H9 (cell line): ENCODE results near the gene PAK1. TPM values are rescaled to one million over a fixed set of nuclear protein-coding genes. Genes with fewer than 3 reads are reported as not detected.

ENCODE experiments used
- DNase-seq: peaks from one replicate; pipeline ENCODE4 v3.0.0-alpha.2; 2017
- H2AFZ ChIP-seq: one replicate; pipeline ENCODE4 v1.6.1; 2013; ENCODE audit warnings: mild to moderate bottlenecking, low read length, control low read depth, moderate library complexity
- H2AK5ac ChIP-seq: 2 replicates; pipeline ENCODE4 v1.6.1; 2013; ENCODE audit warnings: low read length, control low read depth, mixed read lengths; ENCODE audit not compliant: insufficient read length
- H2BK120ac ChIP-seq: one replicate; pipeline ENCODE4 v1.6.1; 2013; ENCODE audit warnings: low read depth, mild to moderate bottlenecking, low read length, control low read depth, inconsistent platforms; ENCODE audit not compliant: poor library complexity, severe bottlenecking
- H2BK12ac ChIP-seq: 2 replicates; pipeline ENCODE4 v1.6.1; 2013; ENCODE audit warnings: low read length, control low read depth, mixed read lengths, low read depth; ENCODE audit not compliant: insufficient read length
- H2BK15ac ChIP-seq: 2 replicates; pipeline ENCODE4 v1.6.1; 2013; ENCODE audit warnings: low read depth, low read length, control low read depth
- H2BK20ac ChIP-seq: one replicate; pipeline ENCODE4 v1.6.1; 2013; ENCODE audit warnings: low read depth, mild to moderate bottlenecking, low read length, control low read depth, inconsistent platforms; ENCODE audit not compliant: poor library complexity, severe bottlenecking
- H2BK5ac ChIP-seq: 2 replicates; pipeline ENCODE4 v1.6.1; 2013; ENCODE audit warnings: low read length, control low read depth, mixed read lengths; ENCODE audit not compliant: insufficient read length
- H3K14ac ChIP-seq: 2 replicates; pipeline ENCODE4 v1.6.1; 2013; ENCODE audit warnings: low read length, control low read depth; ENCODE audit not compliant: insufficient read depth
- H3K18ac ChIP-seq: 2 replicates; pipeline ENCODE4 v1.6.1; 2013; ENCODE audit warnings: low read depth, mild to moderate bottlenecking, mixed read lengths, low read length, control low read depth; ENCODE audit not compliant: insufficient read length
- H3K23ac ChIP-seq: 2 replicates; pipeline ENCODE4 v1.6.1; 2013; ENCODE audit warnings: low read length, control low read depth, mixed read lengths, low read depth; ENCODE audit not compliant: insufficient read length
- H3K23me2 ChIP-seq: 2 replicates; pipeline ENCODE4 v1.6.1; 2013; ENCODE audit warnings: low read depth, mild to moderate bottlenecking, mixed read lengths, low read length, control low read depth; ENCODE audit not compliant: insufficient read length, poor library complexity, severe bottlenecking
- H3K27ac ChIP-seq: 2 replicates; pipeline ENCODE4 v1.5.1; 2013; ENCODE audit warnings: low read length, control low read depth, mixed read lengths, low read depth; ENCODE audit not compliant: insufficient read length
- H3K27me3 ChIP-seq: 2 replicates; pipeline ENCODE4 v1.6.1; 2013; ENCODE audit warnings: low read length, control low read depth, inconsistent platforms; ENCODE audit not compliant: insufficient read depth
- H3K4ac ChIP-seq: 2 replicates; pipeline ENCODE4 v1.6.1; 2013; ENCODE audit warnings: low read depth, mild to moderate bottlenecking, control low read depth, inconsistent platforms, low read length, moderate library complexity
- H3K4me1 ChIP-seq: 2 replicates; pipeline ENCODE4 v1.6.1; 2013; ENCODE audit warnings: low read length, control low read depth, inconsistent platforms; ENCODE audit not compliant: insufficient read depth
- H3K4me2 ChIP-seq: 2 replicates; pipeline ENCODE4 v1.6.1; 2013; ENCODE audit warnings: low read length, control low read depth, mixed read lengths; ENCODE audit not compliant: insufficient read length, insufficient read depth
- H3K56ac ChIP-seq: 2 replicates; pipeline ENCODE4 v1.6.1; 2013; ENCODE audit warnings: low read depth, mild to moderate bottlenecking, mixed read lengths, low read length, control low read depth; ENCODE audit not compliant: insufficient read length
- H3K79me1 ChIP-seq: 2 replicates; pipeline ENCODE4 v1.6.1; 2013; ENCODE audit warnings: low read depth, mild to moderate bottlenecking, moderate library complexity, low read length, control low read depth, inconsistent platforms; ENCODE audit not compliant: insufficient read depth, poor library complexity, severe bottlenecking
- H3K79me2 ChIP-seq: 2 replicates; pipeline ENCODE4 v1.6.1; 2013; ENCODE audit warnings: low read length, control low read depth, inconsistent platforms; ENCODE audit not compliant: insufficient read depth
- H3K9ac ChIP-seq: 2 replicates; pipeline ENCODE4 v1.6.1; 2013; ENCODE audit warnings: low read length, control low read depth, mixed read lengths; ENCODE audit not compliant: insufficient read length; ENCODE audit errors: extremely low read depth
- H3K9me3 ChIP-seq: one replicate; pipeline ENCODE4 v1.6.1; 2013; ENCODE audit warnings: low read depth, low read length, inconsistent platforms; ENCODE audit not compliant: control insufficient read depth
- H3T11ph ChIP-seq: one replicate; pipeline ENCODE4 v1.6.1; 2013; ENCODE audit warnings: mild to moderate bottlenecking, low read length, control low read depth, inconsistent platforms
- H4K20me1 ChIP-seq: one replicate; pipeline ENCODE4 v1.6.1; 2013; ENCODE audit not compliant: control insufficient read depth, insufficient read length, insufficient read depth
- H4K5ac ChIP-seq: 2 replicates; pipeline ENCODE4 v1.6.1; 2013; ENCODE audit warnings: low read depth, mild to moderate bottlenecking, mixed read lengths, low read length, control low read depth; ENCODE audit not compliant: insufficient read length
- H4K8ac ChIP-seq: replicated peaks from 2 replicates; pipeline ENCODE4 v1.6.1; 2013; ENCODE audit warnings: low read length, control low read depth, mixed read lengths, low read depth; ENCODE audit not compliant: insufficient read length
- H4K91ac ChIP-seq: 2 replicates; pipeline ENCODE4 v1.6.1; 2013; ENCODE audit warnings: low read depth, mild to moderate bottlenecking, moderate library complexity, mixed read lengths, low read length, control low read depth; ENCODE audit not compliant: insufficient read length
- H3K27ac Mint-ChIP-seq, 3 experiments: 2 replicates in 2 of 3; 3 replicates in 1 of 3; pipeline ENCODE4 v1.8.0; 2020 to 2021; ENCODE audit warnings: mixed read lengths in 3 of 3, mild to moderate bottlenecking in 1 of 3, moderate library complexity in 1 of 3
- H3K27me3 Mint-ChIP-seq: 2 replicates; pipeline ENCODE4 v1.8.0; 2021; ENCODE audit warnings: low read depth, mild to moderate bottlenecking, moderate library complexity, mixed read lengths
- H3K36me3 Mint-ChIP-seq, 3 experiments: 2 replicates in 2 of 3; 3 replicates in 1 of 3; pipeline ENCODE4 v1.8.0; 2020 to 2021; ENCODE audit warnings: low read depth in 3 of 3, mixed read lengths in 3 of 3; ENCODE audit not compliant: insufficient read depth in 1 of 3
- H3K4me1 Mint-ChIP-seq, 2 experiments: 2 replicates each; pipeline ENCODE4 v1.8.0; 2020; ENCODE audit warnings: mixed read lengths in 2 of 2
- H3K4me3 Mint-ChIP-seq, 2 experiments: 2 replicates in 1 of 2; 3 replicates in 1 of 2; pipeline ENCODE4 v1.8.0; 2020 to 2021; ENCODE audit warnings: mild to moderate bottlenecking in 2 of 2, mixed read lengths in 2 of 2, moderate library complexity in 1 of 2
- H3K9me3 Mint-ChIP-seq, 2 experiments: 2 replicates in 1 of 2; 3 replicates in 1 of 2; pipeline ENCODE4 v1.8.0; 2020; ENCODE audit warnings: mild to moderate bottlenecking in 2 of 2, mixed read lengths in 2 of 2, moderate library complexity in 1 of 2
- WGBS: extraction: QIAGEN DNeasy Blood & Tissue Kit; methylation state at CpG from one replicate; pipeline ENCODE4 v1.1.7; 2013; ENCODE audit warnings: missing lambda C conversion rate, low lambda C conversion rate, mixed read lengths; ENCODE audit not compliant: insufficient read length; ENCODE audit errors: extremely low coverage; 5-methylcytosine and 5-hydroxymethylcytosine counted together
- total RNA-seq: library from RNA; stranded (reverse); gene quantifications from 2 replicates; pipeline ENCODE4 v1.2.1, GENCODE V29; 2021
- TF ChIP-seq, protein P1 (sequence below): fragments of 200-600 bp; sonication (generic); conservative IDR thresholded peaks from 3 replicates; pipeline ENCODE4 v1.8.0; 2021; ENCODE audit warnings: antibody characterized with exemption, mild to moderate bottlenecking

Gene PAK1
- total RNA-seq, 1 experiment from 2014 or later: 122 TPM

- peaks cover 59 to 65% of the 10 kb centered on the region in 2 experiments for H3K4me1 Mint-ChIP-seq
- Histone ChIP-seq H3K27me3 (no peaks in the 10 kb centered on the region), H3K56ac (no peak overlapping the region), H3K79me2 (peaks cover 23% of the 10 kb centered on the region; the same call in 1 of the 2 replicates), H3K18ac (no peak overlapping the region), H2BK20ac (no peak overlapping the region), H3K23ac (no peak overlapping the region), H3K79me1 (no peaks in the 10 kb centered on the region), H4K5ac (no peak overlapping the region), H3K4ac (no peak overlapping the region), H3K9ac (no peak overlapping the region), H3K9me3 (no peaks in the 10 kb centered on the region), H3K4me2 (peak overlapping the region; percentile 86), H2BK15ac (no peak overlapping the region), H3K4me1 (peaks cover 23% of the 10 kb centered on the region; the same call in 1 of the 2 replicates), H2BK12ac (no peak overlapping the region), H4K20me1 (no peaks in the 10 kb centered on the region), H2BK5ac (no peak overlapping the region), H3K27ac (peak overlapping the region; percentile 96), H2AK5ac (no peak overlapping the region), H4K8ac (no peak overlapping the region), H2AFZ (no peak overlapping the region), H4K91ac (no peak overlapping the region), H2BK120ac (no peak overlapping the region), H3K23me2 (no peaks in the 10 kb centered on the region), H3T11ph (no peak overlapping the region), H3K14ac (no peak overlapping the region)
- peak overlapping the region; percentile 83 to 96 for H3K4me3 Mint-ChIP-seq
- H3K36me3 Mint-ChIP-seq: peaks cover 0 to 3% (median 0%) of the 10 kb centered on the region in 3 experiments; a peak in 2 of 7 replicates
- H3K9me3 Mint-ChIP-seq: no peaks in the 10 kb centered on the region
- TF ChIP-seq, protein P1, sequence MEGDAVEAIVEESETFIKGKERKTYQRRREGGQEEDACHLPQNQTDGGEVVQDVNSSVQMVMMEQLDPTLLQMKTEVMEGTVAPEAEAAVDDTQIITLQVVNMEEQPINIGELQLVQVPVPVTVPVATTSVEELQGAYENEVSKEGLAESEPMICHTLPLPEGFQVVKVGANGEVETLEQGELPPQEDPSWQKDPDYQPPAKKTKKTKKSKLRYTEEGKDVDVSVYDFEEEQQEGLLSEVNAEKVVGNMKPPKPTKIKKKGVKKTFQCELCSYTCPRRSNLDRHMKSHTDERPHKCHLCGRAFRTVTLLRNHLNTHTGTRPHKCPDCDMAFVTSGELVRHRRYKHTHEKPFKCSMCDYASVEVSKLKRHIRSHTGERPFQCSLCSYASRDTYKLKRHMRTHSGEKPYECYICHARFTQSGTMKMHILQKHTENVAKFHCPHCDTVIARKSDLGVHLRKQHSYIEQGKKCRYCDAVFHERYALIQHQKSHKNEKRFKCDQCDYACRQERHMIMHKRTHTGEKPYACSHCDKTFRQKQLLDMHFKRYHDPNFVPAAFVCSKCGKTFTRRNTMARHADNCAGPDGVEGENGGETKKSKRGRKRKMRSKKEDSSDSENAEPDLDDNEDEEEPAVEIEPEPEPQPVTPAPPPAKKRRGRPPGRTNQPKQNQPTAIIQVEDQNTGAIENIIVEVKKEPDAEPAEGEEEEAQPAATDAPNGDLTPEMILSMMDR: no peak
- WGBS: no CpG with 5 or more reads among the region's 2 CpGs
- H3K27ac Mint-ChIP-seq: peak overlapping the region; percentile 79 to 98 (median 88)
- no peak for DNase-seq
- no peaks in the 10 kb centered on the region for H3K27me3 Mint-ChIP-seq
Measured at GRCh38 chr11:77470504-77470903, 3.4 kb downstream of the PAK1 start.
